Measurements from ENCODE around the gene PFDN6. TPM values are rescaled to one million over a fixed set of nuclear protein-coding genes. Genes with fewer than 3 reads are reported as not detected.

Gene PFDN6
- total RNA-seq, 4 donors from 2014 or later, result 40.6 to 55.5 (median 50.6) TPM

- Histone ChIP-seq H3K27me3 (no peaks in the 10 kb centered on the region), H3K4me3 (peak overlapping the region in 1 of 2 donors; percentile 78), H3K36me3 (peaks cover 0 to 23% of the 10 kb centered on the region in 2 donors), H3K27ac (peak overlapping the region in 3 of 4 donors; percentile 81 to 92 (median 89)), H3K9me3 (no peaks in the 10 kb centered on the region), H3K4me1 (peaks cover 5 to 44% (median 26%) of the 10 kb centered on the region in 3 donors)
- no peak for ATAC-seq
- TF ChIP-seq POLR2A (IDR thresholded peaks at IDR 0.05) (no peak), CTCF (IDR thresholded peaks at IDR 0.05) (no peak), POLR2AphosphoS5 (IDR thresholded peaks at IDR 0.05) (no peak), EP300 (IDR thresholded peaks at IDR 0.05) (no peak)
- WGBS, 2 donors (ENCODE audit: low coverage in 1 of 2), result 21 to 23% methylated on average over 6 to 7 of the region's 7 CpGs
Measured at GRCh38 chr6:33324125-33324524, 34.7 kb downstream of the PFDN6 start.

- Histone ChIP-seq H3K4me1 (peaks cover 0 to 2% (median 0%) of the 10 kb centered on the region in 3 donors), H3K27me3 (no peaks in the 10 kb centered on the region), H3K27ac (no peak overlapping the region), H3K36me3 (no peaks in the 10 kb centered on the region), H3K9me3 (no peaks in the 10 kb centered on the region), H3K4me3 (no peak overlapping the region)
- 22% methylated on average over 5 of the region's 5 CpGs; no CpG with 5 or more reads in 1 of the 2 donors for WGBS, 2 donors (ENCODE audit: low coverage in 1 of 2)
- TF ChIP-seq POLR2AphosphoS5 (IDR thresholded peaks at IDR 0.05) (no peak), EP300 (IDR thresholded peaks at IDR 0.05) (no peak)
- ATAC-seq, result no peak
Measured at GRCh38 chr6:33329058-33329457, 39.7 kb downstream of the PFDN6 start.

DNA sequence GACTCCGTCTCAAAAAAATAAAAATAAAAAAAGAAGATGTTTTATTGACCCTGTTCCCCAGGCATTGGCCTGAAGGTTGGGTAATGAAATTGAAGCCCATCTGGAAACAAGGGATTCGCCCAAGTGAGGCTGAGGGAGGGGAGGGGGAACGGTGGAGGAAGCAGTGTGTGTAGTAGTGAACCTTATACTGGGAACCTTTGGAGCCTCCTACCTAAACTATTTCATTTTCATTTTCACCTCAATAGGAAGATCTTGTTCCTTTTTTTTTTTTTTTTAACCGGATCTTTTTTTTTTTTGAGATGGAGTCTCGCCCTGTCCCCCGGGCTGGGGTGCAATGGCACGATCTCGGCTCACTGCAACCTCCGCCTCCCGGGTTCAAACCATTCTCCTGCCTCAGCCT, 41.3 kb downstream of the PFDN6 start:
- no peak overlapping the region for H3K27ac ChIP-seq
- 92 to 94% methylated on average over 6 to 9 of the region's 10 CpGs for WGBS, 2 donors (ENCODE audit: low coverage in 1 of 2)
- ATAC-seq, result no peak
- no peaks in the 10 kb centered on the region for H3K27me3 ChIP-seq
- no peaks in the 10 kb centered on the region for H3K36me3 ChIP-seq
- H3K4me3 ChIP-seq, result no peak overlapping the region
- H3K4me1 ChIP-seq, result no peaks in the 10 kb centered on the region
- no peaks in the 10 kb centered on the region for H3K9me3 ChIP-seq
- TF ChIP-seq POLR2A (IDR thresholded peaks at IDR 0.05) (no peak), CTCF (IDR thresholded peaks at IDR 0.05) (no peak), POLR2AphosphoS5 (IDR thresholded peaks at IDR 0.05) (no peak), EP300 (IDR thresholded peaks at IDR 0.05) (no peak)

DNA sequence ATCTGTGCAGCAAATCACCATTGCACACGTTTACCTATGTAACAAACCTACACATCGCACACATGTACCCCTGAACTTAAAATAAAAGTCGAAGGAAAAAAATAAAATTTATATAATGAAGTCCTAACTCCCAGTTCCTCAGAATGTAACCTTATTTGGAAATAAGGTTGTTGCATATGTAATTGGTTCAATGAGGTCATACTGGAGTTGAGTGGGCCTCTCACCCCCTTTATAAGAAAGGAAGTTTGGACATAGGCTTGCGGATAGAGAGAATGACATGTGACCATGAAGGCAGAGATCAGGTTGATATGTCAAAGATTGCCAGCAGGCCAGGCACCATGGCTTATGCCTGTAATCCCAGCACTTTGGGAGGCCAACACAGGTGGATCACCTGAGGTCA, 44.3 kb downstream of the PFDN6 start:
- no peaks in the 10 kb centered on the region for H3K9me3 ChIP-seq
- TF ChIP-seq POLR2A (IDR thresholded peaks at IDR 0.05) (no peak), CTCF (IDR thresholded peaks at IDR 0.05) (no peak), EP300 (IDR thresholded peaks at IDR 0.05) (no peak), POLR2AphosphoS5 (IDR thresholded peaks at IDR 0.05) (no peak)
- H3K4me3 ChIP-seq, result no peak overlapping the region
- no peaks in the 10 kb centered on the region for H3K4me1 ChIP-seq
- no peaks in the 10 kb centered on the region for H3K36me3 ChIP-seq
- no peaks in the 10 kb centered on the region for H3K27me3 ChIP-seq
- ATAC-seq, result no peak
- H3K27ac ChIP-seq, result no peak overlapping the region
- 81 to 93% methylated on average over 3 to 4 of the region's 4 CpGs for WGBS, 2 donors (ENCODE audit: low coverage in 1 of 2)

DNA sequence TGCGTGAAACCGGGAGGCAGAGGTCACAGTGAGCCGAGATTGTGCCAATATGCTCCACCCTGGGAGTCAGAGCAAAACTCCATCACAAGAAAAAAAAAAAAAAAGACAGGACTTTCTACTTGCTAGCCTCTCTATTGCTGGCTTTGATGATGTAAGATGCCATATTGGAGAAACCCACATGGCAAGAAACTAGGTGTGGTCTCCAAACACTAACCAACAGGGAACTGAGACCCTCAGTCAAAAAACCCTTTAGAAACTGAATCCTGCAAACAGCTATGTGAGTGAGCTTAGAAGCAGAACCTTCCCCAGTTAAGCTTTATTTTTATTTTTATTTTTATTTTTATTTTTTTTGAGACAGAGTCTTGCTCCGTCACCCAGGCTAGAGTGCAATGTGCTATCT, 46.5 kb downstream of the PFDN6 start:
- TF ChIP-seq POLR2A (IDR thresholded peaks at IDR 0.05) (no peak), POLR2AphosphoS5 (IDR thresholded peaks at IDR 0.05) (no peak), EP300 (IDR thresholded peaks at IDR 0.05) (no peak), CTCF (IDR thresholded peaks at IDR 0.05) (no peak)
- WGBS, 2 donors (ENCODE audit: low coverage in 1 of 2), result 65 to 74% methylated on average over 3 to 4 of the region's 4 CpGs
- no peaks in the 10 kb centered on the region for H3K4me1 ChIP-seq
- H3K9me3 ChIP-seq, result no peaks in the 10 kb centered on the region
- H3K36me3 ChIP-seq, result no peaks in the 10 kb centered on the region
- no peak for ATAC-seq
- no peak overlapping the region for H3K4me3 ChIP-seq
- no peaks in the 10 kb centered on the region for H3K27me3 ChIP-seq
- H3K27ac ChIP-seq, result no peak overlapping the region
